Raji (cell line): ENCODE measurements around the gene DPP3.

Source experiments
- POLR2A ChIP-seq: IDR thresholded peaks from 2 replicates; pipeline ENCODE4 v1.6.1; 2011; ENCODE audit warnings: low read depth, low read length, control low read depth; ENCODE audit not compliant: insufficient read depth

Gene DPP3

DNA sequence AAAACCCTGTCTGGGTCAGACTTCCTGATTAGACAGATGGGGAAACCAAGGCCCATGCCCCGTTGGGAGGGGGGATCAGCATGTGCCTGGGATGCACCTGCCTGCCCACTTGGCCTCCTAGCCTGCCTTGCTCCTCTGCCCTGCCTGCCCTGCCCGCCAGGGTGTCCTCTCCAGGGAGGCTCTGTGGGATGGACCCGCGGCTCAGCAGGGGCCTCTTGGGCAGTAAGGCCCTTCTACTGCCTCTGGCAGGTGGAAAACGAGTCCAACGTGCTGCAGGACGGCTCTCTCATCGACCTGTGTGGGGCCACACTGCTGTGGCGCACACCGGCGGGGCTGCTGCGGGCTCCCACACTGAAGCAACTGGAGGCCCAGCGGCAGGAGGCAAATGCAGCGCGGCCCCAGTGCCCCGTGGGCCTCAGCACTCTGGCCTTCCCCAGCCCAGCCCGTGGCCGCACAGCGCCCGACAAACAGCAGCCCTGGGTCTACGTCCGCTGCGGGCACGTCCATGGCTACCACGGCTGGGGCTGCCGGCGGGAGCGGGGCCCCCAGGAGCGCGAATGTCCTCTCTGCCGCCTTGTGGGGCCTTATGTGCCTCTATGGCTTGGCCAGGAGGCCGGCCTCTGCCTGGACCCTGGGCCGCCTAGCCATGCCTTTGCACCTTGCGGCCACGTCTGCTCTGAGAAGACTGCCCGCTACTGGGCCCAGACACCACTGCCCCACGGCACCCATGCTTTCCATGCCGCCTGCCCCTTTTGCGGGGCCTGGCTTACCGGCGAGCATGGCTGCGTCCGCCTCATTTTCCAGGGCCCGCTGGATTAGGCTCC, 4.7 kb upstream of the DPP3 start:
- TF ChIP-seq POLR2A: peak; percentile 12; the same call in 1 of the 2 replicates

DNA sequence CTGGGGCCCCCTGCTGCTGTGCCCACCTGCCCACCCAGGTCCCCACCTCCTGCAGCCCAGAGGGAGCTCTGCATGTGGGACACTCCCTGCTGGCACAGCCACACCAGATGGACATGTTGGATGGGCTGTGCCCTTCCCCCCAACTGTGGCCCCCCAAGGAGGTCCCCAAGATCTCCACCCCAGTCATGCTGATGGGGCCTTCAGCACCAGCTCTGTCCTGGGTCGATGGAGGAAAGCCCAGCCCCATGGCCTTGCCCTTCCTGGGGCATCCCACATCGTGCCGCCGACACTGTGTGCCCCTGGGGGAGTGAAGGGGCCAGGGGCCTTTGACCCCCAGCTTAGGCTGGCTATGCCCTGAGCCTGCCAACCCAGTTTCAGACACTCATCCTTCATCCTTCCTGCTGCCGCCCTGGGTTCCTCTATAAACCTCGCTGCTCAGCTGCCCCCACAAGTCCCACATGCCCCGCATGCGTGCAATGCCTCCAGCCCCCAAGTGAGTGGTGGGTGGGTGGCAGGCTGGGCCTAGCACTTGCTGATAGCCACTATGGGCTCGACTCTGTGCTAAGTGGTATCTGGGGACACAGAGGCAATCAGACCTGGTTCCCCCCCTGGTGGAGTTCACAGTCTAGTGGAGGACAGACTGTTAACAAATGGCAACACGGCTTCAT, 3.9 kb upstream of the DPP3 start:
- no peak; the same call in 1 of the 2 replicates for TF ChIP-seq POLR2A

DNA sequence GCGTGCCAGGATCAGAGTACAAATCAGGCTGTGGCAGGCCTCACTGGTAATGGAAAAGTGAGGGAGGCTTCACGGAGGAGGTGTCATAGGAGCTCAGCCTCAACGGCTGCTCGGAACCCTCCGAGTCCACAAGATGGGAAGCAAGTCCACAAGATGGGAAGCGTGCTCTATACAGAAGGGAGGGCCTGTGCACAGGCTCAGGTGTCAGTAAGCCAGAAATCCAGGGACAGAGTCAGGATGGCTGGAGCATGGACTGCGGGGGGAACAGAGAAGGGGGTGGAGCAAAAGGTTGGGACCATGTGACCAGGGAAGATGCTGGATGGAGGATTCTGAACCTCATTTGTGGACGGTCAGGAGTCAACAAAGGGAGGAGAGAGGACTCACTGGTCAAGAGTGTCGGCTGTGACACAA, 3.4 kb upstream of the DPP3 start:
- TF ChIP-seq POLR2A: no peak; the same call in 1 of the 2 replicates

DNA sequence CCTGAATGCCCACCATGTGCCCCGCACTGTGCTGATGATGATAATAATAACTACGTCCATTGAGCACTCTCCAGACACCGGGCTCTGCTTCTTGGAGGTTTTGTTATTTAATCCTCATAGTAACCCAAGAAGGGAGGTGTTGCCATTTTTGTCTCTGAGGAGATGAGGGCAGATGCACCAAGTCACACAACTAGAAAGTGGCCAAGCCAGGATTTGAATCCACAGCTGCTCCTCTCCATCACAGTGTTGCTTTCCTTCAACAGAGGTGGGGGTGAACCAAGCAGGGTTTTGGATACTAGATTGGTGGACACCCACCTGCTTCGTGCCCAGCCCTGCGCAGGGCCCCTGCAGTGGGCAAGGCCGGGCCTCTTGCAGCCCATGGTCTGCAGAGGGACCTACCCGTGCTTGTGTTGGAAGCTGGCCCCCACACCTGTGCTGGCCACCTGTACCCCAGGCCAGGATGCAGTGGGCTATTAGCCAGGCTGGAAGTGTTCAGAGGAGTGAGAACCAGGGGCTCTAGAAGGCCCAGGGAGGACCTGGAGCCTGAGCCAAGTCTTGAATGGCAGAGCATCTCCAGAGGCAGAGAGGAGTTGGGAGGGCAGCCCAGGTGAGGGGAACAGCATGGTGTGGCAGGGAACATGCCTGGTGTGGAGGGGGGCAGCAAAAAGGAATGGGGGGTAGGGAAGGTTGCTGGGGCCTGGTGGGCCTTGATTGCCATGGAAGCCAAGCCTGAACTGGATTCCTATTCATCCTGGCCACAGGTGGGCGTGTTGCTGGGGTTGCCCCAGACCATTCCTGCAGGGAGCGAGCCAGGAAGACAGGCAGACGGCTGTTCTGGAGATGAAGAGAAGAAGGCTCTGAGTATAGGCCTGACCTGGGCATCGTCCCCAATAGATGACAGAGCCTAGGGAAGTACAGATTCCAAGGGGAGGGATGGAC, 2.7 kb upstream of the DPP3 start:
- TF ChIP-seq POLR2A: no peak

DNA sequence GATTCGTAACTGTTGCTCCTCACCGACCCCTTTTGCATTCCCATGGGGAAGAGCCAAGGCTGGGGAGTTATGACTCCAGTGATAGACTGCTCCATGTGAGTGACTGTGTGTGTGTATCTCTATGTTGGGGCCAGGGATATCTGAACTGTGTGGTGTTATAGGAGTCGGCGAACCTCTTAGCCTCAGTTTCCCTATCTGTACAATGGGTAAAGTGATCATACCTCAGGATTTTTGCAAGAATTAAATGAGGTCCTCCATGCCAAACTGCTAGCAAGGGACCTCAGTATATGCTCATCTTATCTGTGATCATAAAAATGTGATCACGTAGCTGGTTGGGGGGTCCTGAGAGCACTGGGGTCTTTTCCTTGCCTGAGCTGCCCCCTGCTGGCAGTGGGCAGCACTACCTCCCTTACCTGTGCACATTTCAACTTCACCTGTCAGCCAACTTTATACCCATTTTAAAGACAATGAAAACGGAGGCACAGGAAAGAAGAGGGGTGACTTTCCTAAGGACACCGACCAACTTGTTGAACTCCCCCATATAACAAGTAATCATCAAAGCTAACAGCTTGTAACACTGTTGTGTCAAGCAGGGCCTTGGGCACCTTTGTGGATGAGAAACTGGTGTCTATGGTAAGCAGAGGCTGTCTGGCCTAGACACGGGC, 1.4 kb upstream of the DPP3 start:
- TF ChIP-seq POLR2A: no peak

DNA sequence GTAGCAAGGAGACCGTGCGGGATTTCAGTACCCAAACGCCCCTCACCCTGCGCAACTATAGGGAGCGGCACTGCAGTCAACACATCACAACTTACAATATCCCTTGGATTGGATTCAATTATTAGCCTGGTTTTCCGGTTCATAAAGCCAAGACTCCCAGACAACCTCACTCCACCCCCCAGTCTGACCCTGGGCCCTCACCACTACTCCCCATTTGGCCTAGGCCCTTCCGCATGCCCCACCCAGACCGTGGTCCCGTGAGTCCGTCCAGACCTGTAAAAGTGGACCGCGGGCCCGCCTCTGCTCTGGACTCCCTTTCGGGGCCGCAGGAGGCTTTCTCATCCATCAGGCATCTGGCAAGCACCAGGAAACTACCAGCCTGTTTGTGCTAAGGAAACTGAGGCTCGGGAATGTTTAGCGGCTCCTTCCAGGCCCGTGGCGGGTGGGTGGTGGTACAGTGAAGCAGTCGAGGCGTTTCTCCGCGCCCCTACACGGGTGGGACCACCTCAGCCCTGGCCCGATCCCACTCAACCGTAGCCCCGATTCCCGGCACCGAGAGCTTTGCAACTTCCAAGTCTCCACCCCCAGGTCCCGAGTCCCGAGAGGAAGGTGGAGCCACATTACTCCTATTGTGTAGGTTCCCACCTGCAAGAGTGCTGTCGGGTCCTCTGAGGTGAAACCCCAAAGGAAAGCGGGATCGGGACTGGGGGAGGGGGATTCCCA, 679 bp upstream of the DPP3 start:
- TF ChIP-seq POLR2A: no peak

DNA sequence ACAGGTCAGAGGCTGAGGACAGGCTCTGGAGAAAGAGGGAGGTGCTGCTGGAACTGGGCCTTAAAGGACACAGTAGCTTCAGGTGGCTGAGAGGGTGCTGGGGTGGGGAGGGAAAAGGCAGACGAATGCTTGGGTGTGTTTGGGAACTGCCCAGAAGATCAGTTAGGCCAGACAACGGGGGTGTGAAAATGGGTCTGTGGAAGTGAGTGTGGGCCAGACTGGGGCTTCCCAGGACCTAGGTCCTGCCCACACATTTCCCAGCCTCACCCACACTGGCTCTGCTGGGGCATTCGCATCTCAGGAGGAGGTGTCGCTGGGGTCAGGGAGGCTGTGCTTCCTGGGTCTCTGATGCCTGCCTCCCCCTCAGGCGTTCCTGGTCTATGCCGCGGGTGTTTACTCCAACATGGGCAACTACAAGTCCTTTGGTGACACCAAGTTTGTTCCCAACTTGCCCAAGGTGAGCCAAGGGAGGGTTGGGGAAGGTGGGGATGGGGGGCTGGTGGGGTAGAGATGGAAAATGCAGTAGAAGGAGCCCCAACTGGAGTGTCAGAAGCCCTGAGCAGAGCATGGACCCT, 4.7 kb downstream of the DPP3 start:
- TF ChIP-seq POLR2A: no peak

DNA sequence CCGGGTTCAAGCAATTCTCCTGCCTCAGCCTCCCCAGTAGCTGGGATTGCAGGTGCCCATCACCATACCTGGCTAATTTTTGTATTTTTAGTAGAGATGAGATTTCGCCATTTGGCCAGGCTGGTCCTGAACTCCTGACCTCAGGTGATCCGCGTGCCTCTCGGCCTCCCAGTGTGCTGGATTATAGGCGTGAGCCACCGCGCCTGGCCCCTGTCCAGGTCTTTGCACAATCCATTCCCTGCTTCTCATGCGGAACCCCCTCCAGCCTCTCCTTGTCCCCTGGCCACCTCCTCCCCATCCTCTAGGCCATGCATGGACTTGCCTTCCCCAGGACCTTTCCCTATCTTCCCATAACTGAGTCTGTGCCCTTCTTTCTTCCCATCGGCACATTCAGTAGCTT, 8.7 kb downstream of the DPP3 start:
- no peak for TF ChIP-seq POLR2A

DNA sequence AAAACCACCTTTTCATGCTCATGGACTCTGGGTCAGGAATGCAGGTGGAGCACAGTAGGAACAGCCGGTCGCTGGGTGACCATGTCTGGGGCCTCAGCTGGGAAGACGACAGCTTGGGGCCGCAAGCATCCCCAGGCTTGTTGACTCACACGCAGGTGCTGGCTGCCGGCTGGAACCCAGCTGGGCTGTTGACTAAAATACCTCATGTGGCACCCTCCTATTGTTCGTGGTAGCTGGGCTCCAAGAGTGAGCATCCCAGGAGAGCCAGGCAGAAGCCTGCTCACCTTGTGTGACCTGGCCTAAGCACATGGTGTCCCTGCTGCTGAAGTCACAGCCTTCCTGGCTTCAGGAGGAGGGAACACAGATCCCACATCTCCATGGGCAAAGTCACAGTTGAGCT, 9.4 kb downstream of the DPP3 start:
- TF ChIP-seq POLR2A: no peak

DNA sequence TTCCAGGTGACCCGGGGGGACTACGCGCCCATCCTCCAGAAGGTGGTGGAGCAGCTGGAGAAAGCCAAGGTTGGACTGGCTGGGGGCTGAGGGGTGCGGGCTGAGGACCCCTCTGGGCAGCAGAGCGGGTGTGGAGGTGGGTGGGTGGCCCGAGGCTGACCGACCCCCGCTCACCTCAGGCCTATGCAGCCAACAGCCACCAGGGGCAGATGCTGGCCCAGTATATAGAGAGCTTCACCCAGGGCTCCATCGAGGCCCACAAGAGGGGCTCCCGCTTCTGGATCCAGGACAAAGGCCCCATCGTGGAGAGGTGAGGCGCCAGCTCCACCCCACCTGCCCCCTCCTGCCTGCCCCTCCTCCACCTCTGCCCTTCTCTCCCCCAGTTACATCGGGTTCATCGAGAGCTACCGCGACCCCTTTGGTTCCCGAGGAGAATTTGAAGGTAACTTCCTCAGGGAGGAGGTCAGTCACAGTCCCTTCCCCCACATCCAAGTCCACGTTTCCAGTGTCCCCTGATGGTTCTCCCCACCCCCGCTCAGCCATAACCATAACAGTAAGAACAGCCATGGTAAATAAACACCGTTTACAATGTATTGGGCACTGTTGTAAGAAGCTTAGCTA, 11.2 kb downstream of the DPP3 start:
- TF ChIP-seq POLR2A: no peak

DNA sequence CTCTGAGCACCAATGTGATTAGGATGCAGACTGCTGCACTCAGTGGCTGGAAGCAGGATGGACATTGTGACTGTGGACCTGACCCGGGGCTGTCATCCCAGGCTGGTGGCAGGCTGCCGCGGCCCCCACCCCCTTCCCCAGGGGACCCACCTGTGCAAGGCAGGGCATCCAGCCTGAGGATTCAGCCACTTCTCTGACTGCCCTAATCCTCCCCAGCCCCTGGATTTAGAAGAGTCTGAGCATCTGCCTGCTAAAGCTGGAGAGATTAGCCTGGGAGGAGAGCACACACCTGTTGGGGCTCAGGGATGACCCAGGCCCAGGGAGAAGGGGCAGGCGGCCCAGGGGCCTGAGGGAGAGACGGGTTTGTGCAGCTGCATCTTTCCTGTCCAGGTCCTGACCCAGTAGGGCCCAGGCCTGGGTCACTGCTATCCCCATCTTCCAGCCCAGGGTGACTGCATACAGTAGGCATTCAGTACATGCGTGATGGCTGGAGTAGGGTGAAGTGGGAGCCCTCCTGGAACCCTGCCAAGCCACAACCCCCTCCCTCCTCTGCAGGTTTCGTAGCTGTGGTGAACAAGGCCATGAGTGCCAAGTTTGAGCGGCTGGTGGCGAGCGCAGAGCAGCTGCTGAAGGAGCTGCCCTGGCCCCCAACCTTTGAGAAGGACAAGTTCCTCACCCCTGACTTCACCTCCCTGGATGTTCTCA, 12.1 kb downstream of the DPP3 start:
- no peak for TF ChIP-seq POLR2A

DNA sequence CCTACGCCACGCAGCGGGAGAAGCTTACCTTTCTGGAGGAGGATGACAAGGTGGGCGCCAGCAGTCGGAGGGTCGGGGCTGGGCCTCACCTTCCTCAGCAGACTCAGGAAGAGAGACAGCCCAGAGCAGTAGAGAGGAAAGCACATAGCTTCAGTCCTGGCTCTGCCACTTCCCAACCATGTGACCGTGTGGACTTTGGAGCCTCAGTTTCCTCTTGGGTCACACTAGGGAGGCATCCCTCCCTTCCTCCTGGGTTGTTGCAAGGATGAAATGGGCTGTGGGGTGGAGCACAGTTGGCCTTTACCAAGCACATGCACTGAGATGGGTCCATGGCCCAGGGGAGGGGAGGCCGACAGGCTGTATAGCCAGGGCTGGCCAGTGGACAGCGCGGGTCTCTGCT, 12.9 kb downstream of the DPP3 start:
- TF ChIP-seq POLR2A: no peak

DNA sequence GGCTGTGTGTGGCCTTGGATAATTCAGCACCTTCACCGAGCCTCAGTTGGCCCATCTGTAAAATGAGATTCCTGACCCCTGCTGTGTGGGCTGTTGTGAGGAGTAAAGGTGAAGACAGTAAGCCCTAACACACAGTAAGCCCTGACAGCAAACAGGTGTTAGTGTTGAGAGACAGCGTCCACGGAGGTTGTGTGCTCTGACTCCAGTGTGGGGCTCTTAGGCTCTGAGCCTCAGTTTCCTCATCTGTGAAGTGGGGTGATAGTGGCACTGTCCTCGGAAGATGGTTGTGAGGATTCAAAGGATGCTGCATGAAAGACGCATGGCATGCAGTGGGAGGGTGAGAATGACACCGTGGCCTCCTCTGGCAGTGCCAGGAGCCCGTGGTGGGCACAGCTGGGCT, 14.2 kb downstream of the DPP3 start:
- no peak for TF ChIP-seq POLR2A
